ENCODE measurements around the gene PROC. TPM values are rescaled to one million over a fixed set of nuclear protein-coding genes. Genes with fewer than 3 reads are reported as not detected.

Gene PROC
- total RNA-seq, 1 experiment from 2014 or later, result not detected

GRCh38 chr2:127376257-127376656 lies 42.0 kb upstream of the PROC start:
- ChIA-PET CTCF (no interaction called here), POLR2A (no interaction called here), RAD21 (ENCODE audit: low non-redundant PET in 1 of 2, low total read pairs in 2 of 2, uncharacterized antibody in 2 of 2, unreplicated experiment in 2 of 2) (no interaction called here)
- no peak overlapping the region for H3K27ac ChIP-seq (ENCODE audit: low read depth, low read length)
- no peaks in the 10 kb centered on the region for H3K27me3 ChIP-seq (ENCODE audit: insufficient read depth, low read length)
- no peaks in the 10 kb centered on the region for H3K9me2 ChIP-seq (ENCODE audit: insufficient read depth)
- H3K4me3 ChIP-seq (replicated peaks in 1 of 2; ENCODE audit: low read depth in 1 of 2, low read length in 2 of 2), result no peak overlapping the region
- no TSS peak for BruUV-seq (replicated peaks)
- H3K9me3 ChIP-seq (ENCODE audit: control insufficient read depth in 1 of 2, insufficient read depth in 1 of 2, low read depth in 1 of 2, low read length in 2 of 2), result no peaks in the 10 kb centered on the region
- no peak overlapping the region for H3K4me2 ChIP-seq (ENCODE audit: low read length)
- peaks cover 50% of the 10 kb centered on the region for H3K79me2 ChIP-seq (ENCODE audit: insufficient read depth, low read length)
- ATAC-seq, result no peak
- H3K36me3 ChIP-seq (ENCODE audit: control insufficient read depth in 1 of 2, insufficient read depth in 2 of 2, low read length in 2 of 2), result no peaks in the 10 kb centered on the region
- no peak overlapping the region for H2AFZ ChIP-seq (ENCODE audit: low read depth, low read length, poor library complexity, severe bottlenecking)
- H3K9ac ChIP-seq (ENCODE audit: low read length), result no peak overlapping the region
- intact Hi-C loops (cut with micrococcal nuclease), result no loop called here
- TF ChIP-seq, protein P1, sequence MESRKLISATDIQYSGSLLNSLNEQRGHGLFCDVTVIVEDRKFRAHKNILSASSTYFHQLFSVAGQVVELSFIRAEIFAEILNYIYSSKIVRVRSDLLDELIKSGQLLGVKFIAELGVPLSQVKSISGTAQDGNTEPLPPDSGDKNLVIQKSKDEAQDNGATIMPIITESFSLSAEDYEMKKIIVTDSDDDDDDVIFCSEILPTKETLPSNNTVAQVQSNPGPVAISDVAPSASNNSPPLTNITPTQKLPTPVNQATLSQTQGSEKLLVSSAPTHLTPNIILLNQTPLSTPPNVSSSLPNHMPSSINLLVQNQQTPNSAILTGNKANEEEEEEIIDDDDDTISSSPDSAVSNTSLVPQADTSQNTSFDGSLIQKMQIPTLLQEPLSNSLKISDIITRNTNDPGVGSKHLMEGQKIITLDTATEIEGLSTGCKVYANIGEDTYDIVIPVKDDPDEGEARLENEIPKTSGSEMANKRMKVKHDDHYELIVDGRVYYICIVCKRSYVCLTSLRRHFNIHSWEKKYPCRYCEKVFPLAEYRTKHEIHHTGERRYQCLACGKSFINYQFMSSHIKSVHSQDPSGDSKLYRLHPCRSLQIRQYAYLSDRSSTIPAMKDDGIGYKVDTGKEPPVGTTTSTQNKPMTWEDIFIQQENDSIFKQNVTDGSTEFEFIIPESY (IDR thresholded peaks at IDR 0.05; ENCODE audit: extremely low read depth, insufficient replicate concordance, low read length), result no peak
- TF ChIP-seq SIN3A (IDR thresholded peaks at IDR 0.05; ENCODE audit: low read depth), result no peak
- no peak for TF ChIP-seq FOSL1 (IDR thresholded peaks at IDR 0.05; ENCODE audit: low read depth)
- no peak for TF ChIP-seq SP1 (IDR thresholded peaks at IDR 0.05; ENCODE audit: low read depth)
- TF ChIP-seq JUND (IDR thresholded peaks at IDR 0.05), result no peak
- TF ChIP-seq CEBPB (IDR thresholded peaks at IDR 0.05; ENCODE audit: low read depth), result no peak
- no peak for TF ChIP-seq EGR1 (IDR thresholded peaks at IDR 0.05; ENCODE audit: low read depth)
- TF ChIP-seq, protein P2, sequence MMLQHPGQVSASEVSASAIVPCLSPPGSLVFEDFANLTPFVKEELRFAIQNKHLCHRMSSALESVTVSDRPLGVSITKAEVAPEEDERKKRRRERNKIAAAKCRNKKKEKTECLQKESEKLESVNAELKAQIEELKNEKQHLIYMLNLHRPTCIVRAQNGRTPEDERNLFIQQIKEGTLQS (IDR thresholded peaks at IDR 0.05), result no peak
- TF ChIP-seq ELF1 (IDR thresholded peaks at IDR 0.05; ENCODE audit: borderline replicate concordance, low read depth), result no peak
- TF ChIP-seq CTCF (IDR thresholded peaks at IDR 0.05 in 2 of 3, conservative IDR thresholded peaks at IDR 0.05 in 1 of 3; ENCODE audit: borderline replicate concordance in 1 of 3, insufficient read depth in 1 of 3, low read depth in 2 of 3, low read length in 2 of 3), result no peak
- TF ChIP-seq TCF7L2 (IDR thresholded peaks at IDR 0.05; ENCODE audit: borderline replicate concordance, extremely low read depth, insufficient read depth, insufficient read length), result no peak
- no peak for TF ChIP-seq EZH2phosphoT487 (IDR thresholded peaks at IDR 0.05; ENCODE audit: borderline replicate concordance)
- no peak for TF ChIP-seq CBX3 (IDR thresholded peaks at IDR 0.05; ENCODE audit: low read depth)
- TF ChIP-seq EZH2 (IDR thresholded peaks at IDR 0.05), result no peak
- TF ChIP-seq, protein P3, sequence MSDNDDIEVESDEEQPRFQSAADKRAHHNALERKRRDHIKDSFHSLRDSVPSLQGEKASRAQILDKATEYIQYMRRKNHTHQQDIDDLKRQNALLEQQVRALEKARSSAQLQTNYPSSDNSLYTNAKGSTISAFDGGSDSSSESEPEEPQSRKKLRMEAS (IDR thresholded peaks at IDR 0.05), result no peak
- TF ChIP-seq POLR2A (IDR thresholded peaks at IDR 0.05; ENCODE audit: borderline replicate concordance, extremely low read depth, insufficient read depth, insufficient read length), result no peak
- TF ChIP-seq ZFX (IDR thresholded peaks at IDR 0.05), result no peak
- no peak for TF ChIP-seq SRF (IDR thresholded peaks at IDR 0.05; ENCODE audit: low read depth)
- TF ChIP-seq, protein P4, sequence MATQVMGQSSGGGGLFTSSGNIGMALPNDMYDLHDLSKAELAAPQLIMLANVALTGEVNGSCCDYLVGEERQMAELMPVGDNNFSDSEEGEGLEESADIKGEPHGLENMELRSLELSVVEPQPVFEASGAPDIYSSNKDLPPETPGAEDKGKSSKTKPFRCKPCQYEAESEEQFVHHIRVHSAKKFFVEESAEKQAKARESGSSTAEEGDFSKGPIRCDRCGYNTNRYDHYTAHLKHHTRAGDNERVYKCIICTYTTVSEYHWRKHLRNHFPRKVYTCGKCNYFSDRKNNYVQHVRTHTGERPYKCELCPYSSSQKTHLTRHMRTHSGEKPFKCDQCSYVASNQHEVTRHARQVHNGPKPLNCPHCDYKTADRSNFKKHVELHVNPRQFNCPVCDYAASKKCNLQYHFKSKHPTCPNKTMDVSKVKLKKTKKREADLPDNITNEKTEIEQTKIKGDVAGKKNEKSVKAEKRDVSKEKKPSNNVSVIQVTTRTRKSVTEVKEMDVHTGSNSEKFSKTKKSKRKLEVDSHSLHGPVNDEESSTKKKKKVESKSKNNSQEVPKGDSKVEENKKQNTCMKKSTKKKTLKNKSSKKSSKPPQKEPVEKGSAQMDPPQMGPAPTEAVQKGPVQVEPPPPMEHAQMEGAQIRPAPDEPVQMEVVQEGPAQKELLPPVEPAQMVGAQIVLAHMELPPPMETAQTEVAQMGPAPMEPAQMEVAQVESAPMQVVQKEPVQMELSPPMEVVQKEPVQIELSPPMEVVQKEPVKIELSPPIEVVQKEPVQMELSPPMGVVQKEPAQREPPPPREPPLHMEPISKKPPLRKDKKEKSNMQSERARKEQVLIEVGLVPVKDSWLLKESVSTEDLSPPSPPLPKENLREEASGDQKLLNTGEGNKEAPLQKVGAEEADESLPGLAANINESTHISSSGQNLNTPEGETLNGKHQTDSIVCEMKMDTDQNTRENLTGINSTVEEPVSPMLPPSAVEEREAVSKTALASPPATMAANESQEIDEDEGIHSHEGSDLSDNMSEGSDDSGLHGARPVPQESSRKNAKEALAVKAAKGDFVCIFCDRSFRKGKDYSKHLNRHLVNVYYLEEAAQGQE (IDR thresholded peaks at IDR 0.05; ENCODE audit: low read depth), result no peak
- TF ChIP-seq RAD21 (IDR thresholded peaks at IDR 0.05; ENCODE audit: low read depth), result no peak
- no peak for DNase-seq (ENCODE audit: low read depth, low spot score)
- H4K20me1 ChIP-seq (ENCODE audit: insufficient read depth), result peaks cover 13% of the 10 kb centered on the region; the same call in 1 of the 2 replicates
- peaks cover under 1 to 3% of the 10 kb centered on the region in 2 experiments; a peak in 3 of 4 replicates for H3K4me1 ChIP-seq (ENCODE audit: control insufficient read depth in 1 of 2, insufficient read depth in 2 of 2, low read length in 2 of 2)

Data from HCT116 (cell line).